HL-60 (cell line): ENCODE results near the gene SDK1.

Source experiments
- DNase-seq, 2 experiments: peaks; one replicate each; pipeline ENCODE4 v3.0.0-alpha.2; 2010 to 2020; ENCODE audit warnings: low read depth in 1 of 2, low spot score in 1 of 2
- H3K27ac ChIP-seq: fragments of 250-450 bp; sonication (Bioruptor Pico); replicated peaks from 2 replicates; pipeline ENCODE4 v1.5.1; 2020; ENCODE audit warnings: mild to moderate bottlenecking, moderate library complexity
- H3K27me3 ChIP-seq: fragments of 250-450 bp; sonication (Bioruptor Pico); 2 replicates; pipeline ENCODE4 v1.5.1; 2021; ENCODE audit warnings: mild to moderate bottlenecking, moderate library complexity; ENCODE audit not compliant: insufficient read depth, poor library complexity, severe bottlenecking
- H3K4me3 ChIP-seq: replicated peaks from 2 replicates; pipeline ENCODE4 v1.5.1; 2011; ENCODE audit warnings: mild to moderate bottlenecking, control low read depth, low read length; ENCODE audit not compliant: insufficient read depth
- CTCF ChIP-seq: IDR thresholded peaks from one replicate; pipeline ENCODE4 v1.5.1; 2011; ENCODE audit warnings: low read length, control low read depth, inconsistent platforms; ENCODE audit not compliant: insufficient read depth
- GABPA ChIP-seq: IDR thresholded peaks from 2 replicates; pipeline ENCODE4 v1.6.1; 2012; ENCODE audit warnings: low read depth
- POLR2AphosphoS5 ChIP-seq: IDR thresholded peaks from 2 replicates; pipeline ENCODE4 v1.6.1; 2012; ENCODE audit warnings: low read depth
- REST ChIP-seq: IDR thresholded peaks from 2 replicates; pipeline ENCODE4 v1.6.1; 2012; ENCODE audit warnings: low read depth; ENCODE audit not compliant: insufficient replicate concordance
- SPI1 ChIP-seq: IDR thresholded peaks from 2 replicates; pipeline ENCODE4 v1.6.1; 2012; ENCODE audit warnings: low read depth, mild to moderate bottlenecking, borderline replicate concordance

SDK1 gene

GRCh38 chr7:3895341-3896116 is 594.5 kb downstream of the SDK1 start:
- no peak for TF ChIP-seq POLR2AphosphoS5
- no peak for TF ChIP-seq GABPA
- TF ChIP-seq SPI1, result no peak
- Histone ChIP-seq H3K4me3 (no peak overlapping the region), H3K27ac (no peak overlapping the region), H3K27me3 (no peaks in the 10 kb centered on the region)
- no peak for DNase-seq

GRCh38 chr7:3896169-3896765 is 595.2 kb downstream of the SDK1 start:
- DNase-seq, result no peak
- Histone ChIP-seq H3K27me3 (no peaks in the 10 kb centered on the region), H3K4me3 (no peak overlapping the region), H3K27ac (no peak overlapping the region)
- TF ChIP-seq GABPA (no peak), CTCF (no peak), REST (no peak), POLR2AphosphoS5 (no peak), SPI1 (no peak)

GRCh38 chr7:3897430-3898372 is 596.6 kb downstream of the SDK1 start:
- peak in 1 of 2 experiments; percentile 23 for DNase-seq
- TF ChIP-seq REST (no peak), POLR2AphosphoS5 (no peak), SPI1 (no peak), CTCF (peak; percentile 67), GABPA (no peak)

GRCh38 chr7:3899559-3899991 is 598.5 kb downstream of the SDK1 start:
- H3K4me3 ChIP-seq, result no peak overlapping the region
- no peak overlapping the region for H3K27ac ChIP-seq
- no peak for DNase-seq
- peaks cover 2% of the 10 kb centered on the region for H3K27me3 ChIP-seq
- TF ChIP-seq POLR2AphosphoS5 (no peak), CTCF (no peak), SPI1 (no peak), REST (no peak), GABPA (no peak)

More at GRCh38 chr7:3897430-3898372, 596.6 kb downstream of the SDK1 start:
- Histone ChIP-seq H3K27me3 (peaks cover 2% of the 10 kb centered on the region), H3K4me3 (no peak overlapping the region), H3K27ac (no peak overlapping the region)
